IMR-90 (cell line): ENCODE measurements around the gene CLCF1. TPM values are rescaled to one million over a fixed set of nuclear protein-coding genes. Genes with fewer than 3 reads are reported as not detected.

ENCODE experiments used
- ATAC-seq: fragments of 200-7000 bp; cut with Tn5 transposase; 2 replicates; pipeline ENCODE4 v1.9.1; 2020; ENCODE audit warnings: low read depth, mild to moderate bottlenecking, moderate library complexity
- BruUV-seq: library from RNA; stranded (reverse); fragments of 400-500 nt; replicated peaks from 2 replicates; lab custom pipeline; 2021; lab: Mats Ljungman, UMichigan
- CTCF ChIA-PET: fragments of 300-600 bp; formaldehyde crosslinking; extraction: SDS; loops from one replicate; lab custom pipeline; 2021; ENCODE audit warnings: antibody characterized with exemption; lab: Yijun Ruan, JAX
- POLR2A ChIA-PET: fragments of 300-600 bp; sonication (Branson Sonifier 250); formaldehyde crosslinking; loops from one replicate; lab custom pipeline; 2022; ENCODE audit warnings: antibody characterized with exemption; ENCODE audit not compliant: unreplicated experiment; lab: Charles Lee
- DNase-seq: peaks from one replicate; pipeline ENCODE4 v3.0.0; 2013
- H2AFZ ChIP-seq: replicated peaks from 2 replicates; pipeline ENCODE3; 2013; ENCODE audit warnings: low read length, mild to moderate bottlenecking; ENCODE audit not compliant: poor library complexity
- H2AK5ac ChIP-seq: 2 replicates; pipeline ENCODE4 v1.6.1; 2013; ENCODE audit warnings: low read depth, low read length, inconsistent platforms
- H2AK9ac ChIP-seq: replicated peaks from 2 replicates; pipeline ENCODE3; 2013; ENCODE audit warnings: mild to moderate bottlenecking, low read depth, low read length, moderate library complexity; ENCODE audit not compliant: poor library complexity
- H2BK120ac ChIP-seq: 2 replicates; pipeline ENCODE4 v1.6.1; 2013; ENCODE audit warnings: low read depth, low read length, inconsistent platforms
- H2BK15ac ChIP-seq: 3 replicates; pipeline ENCODE4 v1.6.1; 2013; ENCODE audit warnings: low read depth, low read length, inconsistent platforms
- H2BK20ac ChIP-seq: 2 replicates; pipeline ENCODE4 v1.6.1; 2013; ENCODE audit warnings: low read depth, mild to moderate bottlenecking, inconsistent platforms, low read length, moderate library complexity
- H2BK5ac ChIP-seq: 2 replicates; pipeline ENCODE4 v1.6.1; 2013; ENCODE audit warnings: mild to moderate bottlenecking, low read depth, low read length, inconsistent platforms; ENCODE audit not compliant: poor library complexity, severe bottlenecking
- H3K14ac ChIP-seq: replicated peaks from 2 replicates; pipeline ENCODE4 v1.6.1; 2013; ENCODE audit warnings: low read depth, low read length, inconsistent platforms
- H3K18ac ChIP-seq: 2 replicates; pipeline ENCODE4 v1.6.1; 2013; ENCODE audit warnings: low read depth, low read length, control low read depth
- H3K23ac ChIP-seq: 2 replicates; pipeline ENCODE4 v1.6.1; 2013; ENCODE audit warnings: low read depth, low read length, inconsistent platforms
- H3K27ac ChIP-seq: 2 replicates; pipeline ENCODE4 v1.5.1; 2013; ENCODE audit warnings: mild to moderate bottlenecking, control low read depth, low read length; ENCODE audit not compliant: insufficient read depth
- H3K27me3 ChIP-seq: 2 replicates; pipeline ENCODE4 v1.6.1; 2013; ENCODE audit warnings: low read length; ENCODE audit not compliant: control insufficient read depth, insufficient read depth
- H3K36me3 ChIP-seq: 2 replicates; pipeline ENCODE4 v1.6.1; 2013; ENCODE audit warnings: low read length, mixed read lengths; ENCODE audit not compliant: control insufficient read depth, insufficient read depth
- H3K4ac ChIP-seq: 2 replicates; pipeline ENCODE4 v1.6.1; 2013; ENCODE audit warnings: low read depth, low read length, inconsistent platforms
- H3K4me1 ChIP-seq: 2 replicates; pipeline ENCODE4 v1.6.1; 2013; ENCODE audit warnings: low read length, mixed read lengths; ENCODE audit not compliant: control insufficient read depth, insufficient read depth
- H3K4me2 ChIP-seq: 2 replicates; pipeline ENCODE4 v1.6.1; 2013; ENCODE audit warnings: low read depth, mild to moderate bottlenecking, control low read depth, low read length, moderate library complexity
- H3K4me3 ChIP-seq: 2 replicates; pipeline ENCODE4 v1.5.1; 2013; ENCODE audit warnings: low read depth, mild to moderate bottlenecking, control low read depth, low read length, moderate library complexity; ENCODE audit not compliant: insufficient read depth
- H3K56ac ChIP-seq: 2 replicates; pipeline ENCODE4 v1.6.1; 2013; ENCODE audit warnings: low read length, inconsistent platforms; ENCODE audit not compliant: insufficient read depth; ENCODE audit errors: extremely low read depth
- H3K79me1 ChIP-seq, 2 experiments: 2 replicates each; pipeline ENCODE4 v1.6.1; 2013; ENCODE audit warnings: low read length in 2 of 2, inconsistent platforms in 1 of 2, low read depth in 1 of 2
- H3K9ac ChIP-seq: 2 replicates; pipeline ENCODE4 v1.6.1; 2013; ENCODE audit warnings: low read depth, low read length, control low read depth
- H3K9me1 ChIP-seq: 2 replicates; pipeline ENCODE4 v1.6.1; 2013; ENCODE audit warnings: low read length, inconsistent platforms; ENCODE audit not compliant: insufficient read depth
- H3K9me3 ChIP-seq: 2 replicates; pipeline ENCODE4 v1.6.1; 2013; ENCODE audit warnings: low read length; ENCODE audit not compliant: control insufficient read depth, insufficient read depth
- H4K20me1 ChIP-seq: 2 replicates; pipeline ENCODE4 v1.6.1; 2013; ENCODE audit warnings: low read length, inconsistent platforms; ENCODE audit not compliant: insufficient read depth
- H4K5ac ChIP-seq: 2 replicates; pipeline ENCODE4 v1.6.1; 2013; ENCODE audit warnings: mild to moderate bottlenecking, low read depth, low read length, control low read depth
- H4K8ac ChIP-seq, 2 experiments: 2 replicates each; pipeline ENCODE4 v1.6.1; 2013; ENCODE audit warnings: low read depth in 2 of 2, low read length in 2 of 2, control low read depth in 1 of 2, inconsistent platforms in 1 of 2
- H4K91ac ChIP-seq: 2 replicates; pipeline ENCODE4 v1.6.1; 2013; ENCODE audit warnings: low read depth, low read length, inconsistent platforms; ENCODE audit not compliant: insufficient read depth
- BHLHE40 ChIP-seq: fragments of 150-350 bp; IDR thresholded peaks from 2 replicates; pipeline ENCODE4 v1.6.1; 2016; ENCODE audit warnings: mild to moderate bottlenecking, low read depth, low read length
- CHD1 ChIP-seq: IDR thresholded peaks from 2 replicates; pipeline ENCODE4 v1.6.1; 2012; ENCODE audit warnings: low read depth, low read length, improper control_type of control experiment
- CTCF ChIP-seq: conservative IDR thresholded peaks from 2 replicates; pipeline ENCODE4 v1.5.1; 2012; ENCODE audit warnings: mild to moderate bottlenecking, low read depth, low read length, improper control_type of control experiment
- ELK1 ChIP-seq: fragments of 150-350 bp; IDR thresholded peaks from 2 replicates; pipeline ENCODE4 v1.6.1; 2016; ENCODE audit warnings: low read depth, mild to moderate bottlenecking, low read length, moderate library complexity, borderline replicate concordance
- FOS ChIP-seq: fragments of 150-350 bp; IDR thresholded peaks from 2 replicates; pipeline ENCODE4 v1.6.1; 2016; ENCODE audit warnings: low read depth, low read length
- MAFK ChIP-seq: IDR thresholded peaks from 2 replicates; pipeline ENCODE4 v1.6.1; 2012; ENCODE audit warnings: low read depth, low read length, improper control_type of control experiment
- MAZ ChIP-seq: IDR thresholded peaks from 2 replicates; pipeline ENCODE4 v1.6.1; 2012; ENCODE audit warnings: low read depth, mild to moderate bottlenecking, low read length, improper control_type of control experiment, moderate library complexity, borderline replicate concordance
- MXI1 ChIP-seq: IDR thresholded peaks from 2 replicates; pipeline ENCODE4 v1.6.1; 2012; ENCODE audit warnings: low read depth, mild to moderate bottlenecking, low read length, moderate library complexity, borderline replicate concordance
- NFE2L2 ChIP-seq: fragments of 150-350 bp; IDR thresholded peaks from 2 replicates; pipeline ENCODE4 v1.6.1; 2016; ENCODE audit warnings: low read depth, mild to moderate bottlenecking, low read length
- POLR2A ChIP-seq: IDR thresholded peaks from 2 replicates; pipeline ENCODE4 v1.6.1; 2012; ENCODE audit warnings: mild to moderate bottlenecking, low read depth, low read length
- RAD21 ChIP-seq: IDR thresholded peaks from 2 replicates; pipeline ENCODE4 v1.6.1; 2012; ENCODE audit warnings: low read length, improper control_type of control experiment
- RCOR1 ChIP-seq: IDR thresholded peaks from 2 replicates; pipeline ENCODE4 v1.6.1; 2012; ENCODE audit warnings: mild to moderate bottlenecking, low read length, improper control_type of control experiment; ENCODE audit not compliant: insufficient replicate concordance
- RFX5 ChIP-seq: IDR thresholded peaks from 2 replicates; pipeline ENCODE4 v1.8.0; 2012; ENCODE audit warnings: low read depth, mild to moderate bottlenecking, low read length, moderate library complexity
- USF2 ChIP-seq: fragments of 150-350 bp; IDR thresholded peaks from 2 replicates; pipeline ENCODE4 v1.6.1; 2017; ENCODE audit warnings: mild to moderate bottlenecking, antibody characterized with exemption, low read length, low read depth
- WGBS, 2 experiments: methylation state at CpG; one replicate each; pipeline versions ENCODE4 v1.1.5 to v1.1.7; 2013; ENCODE audit warnings: missing lambda C conversion rate in 2 of 2; ENCODE audit not compliant: insufficient read length in 1 of 2; ENCODE audit errors: extremely low coverage in 2 of 2; 5-methylcytosine and 5-hydroxymethylcytosine counted together
- dilution Hi-C: fragments of 300-500 bp; cut with HindIII; formaldehyde crosslinking; loops from one replicate; pipeline ENCODE4 v1.14.3; 2018; ENCODE audit warnings: low sequenced_read_pairs; ENCODE audit not compliant: unreplicated experiment
- in situ Hi-C: fragments of 300-500 bp; cut with MboI; formaldehyde crosslinking; loops from 3 replicates; pipeline ENCODE4 v1.14.3; 2019; ENCODE audit warnings: low sequenced_read_pairs, inconsistent platforms, mixed read lengths
- intact Hi-C: fragments of 100-400 bp; cut with micrococcal nuclease; formaldehyde crosslinking; loops from 2 replicates; pipeline ENCODE4 v1.10.0; 2022
- polyA plus RNA-seq, 3 experiments: library from polyadenylated mRNA; depleted of rRNA; stranded (reverse); fragments of >200 nt; gene quantifications; 2 replicates each; pipeline ENCODE4 v1.2.3, GENCODE V29; 2012; ENCODE audit warnings: low replicate concordance in 1 of 3
- total RNA-seq: library from RNA; depleted of rRNA; stranded (reverse); fragments of >200 nt; gene quantifications from 2 replicates; pipeline ENCODE4 v1.2.3, GENCODE V29; 2012

The CLCF1 gene
- total and polyA plus RNA-seq, 2 of the 4 experiments (the other 2 are of a cell fraction), result 5.6 to 27.8 TPM

- Histone ChIP-seq H3K4me1 (peaks cover 42% of the 10 kb centered on the region), H3K36me3 (peaks cover 3% of the 10 kb centered on the region; the same call in 1 of the 2 replicates), H2BK15ac (peak overlapping the region; percentile 96), H2AFZ (peak overlapping the region; percentile 75), H3K4me2 (peak overlapping the region; percentile 32), H4K20me1 (peaks cover 23% of the 10 kb centered on the region), H2AK5ac (peak overlapping the region; percentile 96), H3K79me1 (peaks cover 0 to 27% of the 10 kb centered on the region in 2 experiments; a peak in 3 of 4 replicates), H4K5ac (peak overlapping the region; percentile 78), H3K27me3 (no peaks in the 10 kb centered on the region), H3K56ac (peak overlapping the region; percentile 78), H3K4me3 (no peak overlapping the region), H2BK5ac (peak overlapping the region; percentile 93), H2BK20ac (peak overlapping the region; percentile 87), H3K23ac (peak overlapping the region; percentile 86), H4K91ac (peak overlapping the region; percentile 96), H3K27ac (peak overlapping the region; percentile 94), H3K4ac (peak overlapping the region; percentile 96), H2AK9ac (peak overlapping the region; percentile 95), H3K9me3 (no peaks in the 10 kb centered on the region), H3K9me1 (peaks cover 20% of the 10 kb centered on the region), H3K14ac (peak overlapping the region; percentile 35), H2BK120ac (peak overlapping the region; percentile 93), H4K8ac (peak overlapping the region; percentile 82 to 89), H3K18ac (peak overlapping the region; percentile 75), H3K9ac (peak overlapping the region; percentile 55)
- intact Hi-C loops, result no loop called here
- ChIA-PET POLR2A (interaction anchor here (0.6 to 1.7 kb wide), 3 partner anchors 22 to 53 kb away, joined by 7 to 11 read pairs (median 9); partner anchors contain the start of gene POLD4), CTCF (interaction anchor here (0.6 to 1.1 kb wide), 3 partner anchors 13 to 110 kb away, joined by 3 to 4 read pairs (median 4); no protein-coding TSS in a partner anchor)
- DNase-seq, result no peak
- no TSS peak for BruUV-seq
- dilution Hi-C loops, result no loop called here
- in situ Hi-C loops, result no loop called here
- no CpG with 5 or more reads among the region's 9 CpGs for WGBS, 2 experiments
- peak; percentile 0; the same call in 1 of the 2 replicates for ATAC-seq
- TF ChIP-seq ELK1 (no peak), NFE2L2 (no peak), CTCF (no peak), MXI1 (no peak), POLR2A (no peak), RAD21 (no peak), USF2 (no peak), RFX5 (no peak), CHD1 (no peak), MAZ (no peak), FOS (no peak), BHLHE40 (no peak), MAFK (no peak), RCOR1 (no peak)
Measured at GRCh38 chr11:67374571-67375281, 1.3 kb upstream of the CLCF1 start.
